ENCODE results near the gene BMAL2.

DNA sequence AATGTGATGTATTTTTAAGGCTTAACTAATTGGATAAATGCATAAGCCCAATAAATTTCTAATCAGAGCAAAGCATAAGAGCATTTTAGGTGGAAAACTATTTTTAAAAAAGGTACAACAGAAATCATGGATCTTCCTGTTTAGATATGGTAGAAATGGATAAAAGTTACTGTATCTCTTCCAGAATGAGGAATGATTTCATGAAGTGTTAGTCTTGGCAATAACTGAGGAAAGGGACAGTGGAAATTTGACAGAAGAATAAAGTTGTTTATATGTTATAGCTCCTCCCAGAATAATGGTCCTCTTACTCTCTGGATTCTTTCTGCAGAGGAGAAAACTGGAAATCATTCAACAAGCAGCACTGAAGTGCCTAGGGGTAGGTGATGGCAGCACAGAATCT is 32.4 kb upstream of the BMAL2 start:
- TF ChIP-seq, protein P1, sequence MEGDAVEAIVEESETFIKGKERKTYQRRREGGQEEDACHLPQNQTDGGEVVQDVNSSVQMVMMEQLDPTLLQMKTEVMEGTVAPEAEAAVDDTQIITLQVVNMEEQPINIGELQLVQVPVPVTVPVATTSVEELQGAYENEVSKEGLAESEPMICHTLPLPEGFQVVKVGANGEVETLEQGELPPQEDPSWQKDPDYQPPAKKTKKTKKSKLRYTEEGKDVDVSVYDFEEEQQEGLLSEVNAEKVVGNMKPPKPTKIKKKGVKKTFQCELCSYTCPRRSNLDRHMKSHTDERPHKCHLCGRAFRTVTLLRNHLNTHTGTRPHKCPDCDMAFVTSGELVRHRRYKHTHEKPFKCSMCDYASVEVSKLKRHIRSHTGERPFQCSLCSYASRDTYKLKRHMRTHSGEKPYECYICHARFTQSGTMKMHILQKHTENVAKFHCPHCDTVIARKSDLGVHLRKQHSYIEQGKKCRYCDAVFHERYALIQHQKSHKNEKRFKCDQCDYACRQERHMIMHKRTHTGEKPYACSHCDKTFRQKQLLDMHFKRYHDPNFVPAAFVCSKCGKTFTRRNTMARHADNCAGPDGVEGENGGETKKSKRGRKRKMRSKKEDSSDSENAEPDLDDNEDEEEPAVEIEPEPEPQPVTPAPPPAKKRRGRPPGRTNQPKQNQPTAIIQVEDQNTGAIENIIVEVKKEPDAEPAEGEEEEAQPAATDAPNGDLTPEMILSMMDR (IDR thresholded peaks at IDR 0.05 in 4 of 5, conservative IDR thresholded peaks at IDR 0.05 in 1 of 5): no peak
- no peak for TF ChIP-seq POLR2A (IDR thresholded peaks at IDR 0.05)

All from gastrocnemius medialis (tissue), 4 donors.